Psoas muscle (tissue), 8 donors: ENCODE measurements around the gene MGAT4B. TPM values are rescaled to one million over a fixed set of nuclear protein-coding genes. Genes with fewer than 3 reads are reported as not detected.

ENCODE experiments used
- ATAC-seq, 4 donors: fragments of 200-7000 bp; cut with Tn5 transposase; one replicate each; pipeline ENCODE4 v1.9.1; 2020; ENCODE audit warnings: moderate library complexity in 3 of 4, mild to moderate bottlenecking in 2 of 4
- DNase-seq, 2 donors: peaks; one replicate each; pipeline ENCODE4 v3.0.0-alpha.2; 2020
- H3K27ac ChIP-seq: fragments of 200-600 bp; one replicate; pipeline ENCODE4 v1.8.0; 2022
- H3K27me3 ChIP-seq, 3 donors: fragments of 200-600 bp in 1 of 3; one replicate each; pipeline versions ENCODE4 v1.6.1 to v1.8.0; 2013 to 2022; ENCODE audit warnings: low read length in 2 of 3, mild to moderate bottlenecking in 2 of 3, moderate library complexity in 1 of 3; ENCODE audit not compliant: insufficient read depth in 3 of 3
- H3K36me3 ChIP-seq, 2 donors: fragments of 200-600 bp in 1 of 2; one replicate each; pipeline versions ENCODE4 v1.6.1 to v1.8.0; 2013 to 2022; ENCODE audit warnings: low read depth in 1 of 2, mild to moderate bottlenecking in 1 of 2, moderate library complexity in 1 of 2; ENCODE audit not compliant: insufficient read depth in 1 of 2
- H3K4me1 ChIP-seq: fragments of 200-600 bp; one replicate; pipeline ENCODE4 v1.8.0; 2022
- H3K4me3 ChIP-seq: fragments of 200-600 bp; one replicate; pipeline ENCODE4 v1.8.0; 2022; ENCODE audit warnings: mild to moderate bottlenecking
- H3K9me3 ChIP-seq: fragments of 200-600 bp; one replicate; pipeline ENCODE4 v1.8.0; 2022
- CTCF ChIP-seq: fragments of 200-600 bp; IDR thresholded peaks from one replicate; pipeline ENCODE4 v1.8.0; 2022; ENCODE audit warnings: antibody characterized with exemption
- WGBS, 3 donors: extraction: QIAGEN DNeasy Blood & Tissue Kit; methylation state at CpG; one replicate each; pipeline versions ENCODE4 v1.1.6 to v1.1.7; 2013; 5-methylcytosine and 5-hydroxymethylcytosine counted together
- intact Hi-C, 2 donors: fragments of 100-400 bp; cut with DNase I; formaldehyde crosslinking; loops; one replicate each; pipeline versions ENCODE4 v1.11.0 to v1.14.2; 2022
- polyA plus RNA-seq, 3 donors: library from polyadenylated mRNA; stranded (reverse); fragments of 200-250 nt; gene quantifications; one replicate each; pipeline ENCODE4 v1.2.3, GENCODE V29; 2013
- total RNA-seq, 4 donors: library from RNA; stranded (reverse); fragmentation: NEBNext Ultra II Directional in 2 of 4; extraction: Animal tissue kit (Norgen Biotek cat#: 25700) in 2 of 4; gene quantifications; one replicate each; pipeline versions ENCODE4 v1.2.1 to v1.2.4, GENCODE V29; 2021 to 2023
- donor health status: healthy with polysubstance abuse.
- donor health status: DM: no; HTN: no; CAD: no; lungs with moderate emphysema.
- donor health status: Bipolar disorder and iron deficiency.
- donor health status: healthy.
- donor health status: DM: yes; HTN: yes; CAD: no.
- donor health status: DM: no; HTN: no; CAD: no.
- donor health status: DM: no; HTN: no; CAD: no.
- donor health status: DM: yes; HTN: yes; CAD: no.

Gene MGAT4B
- total and polyA plus RNA-seq, 7 donors, result 29.3 to 136 (median 55.5) TPM

GRCh38 chr5:179832039-179832745, 25.5 kb upstream of the MGAT4B start:
- Histone ChIP-seq H3K27ac (peak overlapping the region; percentile 63), H3K9me3 (no peaks in the 10 kb centered on the region), H3K4me3 (no peak overlapping the region), H3K36me3 (peaks cover 15 to 92% of the 10 kb centered on the region in 2 donors), H3K27me3 (no peaks in the 10 kb centered on the region), H3K4me1 (peaks cover 60% of the 10 kb centered on the region)
- DNase-seq (no peak), ATAC-seq (peak; percentile 9 to 38 (median 19))
- 85 to 89% (median 87%) methylated on average over 20 of the region's 20 CpGs for WGBS, 3 donors
- intact Hi-C loops, result no loop called here
- no peak for TF ChIP-seq CTCF

DNA sequence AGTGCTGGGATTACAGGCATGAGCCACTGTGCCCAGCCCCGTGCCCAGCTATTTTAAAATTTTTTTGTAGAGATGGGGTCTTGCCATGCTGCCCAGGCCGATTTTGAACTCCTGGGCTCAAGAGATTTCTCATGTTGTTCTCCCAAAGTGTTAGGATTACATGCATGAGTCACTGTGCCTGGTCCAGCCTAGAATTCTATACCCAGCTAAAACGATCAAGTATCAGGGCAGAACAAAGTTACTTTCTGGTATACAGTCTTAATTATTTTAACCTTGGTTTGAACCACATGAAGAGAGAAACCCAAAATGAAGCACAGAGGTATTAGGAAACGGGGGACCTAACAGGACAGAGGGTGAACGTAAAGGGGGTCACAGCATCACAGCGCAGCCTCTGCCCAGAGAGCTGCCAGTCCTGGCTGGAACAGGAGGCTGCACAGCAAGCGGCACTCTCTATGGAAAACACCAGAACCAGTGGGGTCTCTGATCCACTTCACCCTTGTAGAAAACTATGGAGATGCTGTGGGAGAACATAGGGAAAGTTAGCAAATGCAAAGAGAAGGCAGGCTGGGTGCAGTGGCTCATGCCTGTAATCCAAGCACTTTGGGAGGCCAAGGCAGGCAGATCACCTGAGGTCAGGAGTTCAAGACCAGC, 24.3 kb upstream of the MGAT4B start:
- Histone ChIP-seq H3K36me3 (peaks cover 14 to 92% of the 10 kb centered on the region in 2 donors), H3K27me3 (no peaks in the 10 kb centered on the region), H3K27ac (peak overlapping the region; percentile 63), H3K4me3 (no peak overlapping the region), H3K4me1 (peaks cover 64% of the 10 kb centered on the region), H3K9me3 (no peaks in the 10 kb centered on the region)
- no peak for DNase-seq
- 87 to 92% (median 91%) methylated on average over 7 of the region's 7 CpGs for WGBS, 3 donors
- no peak for ATAC-seq
- intact Hi-C loops, result no loop called here
- no peak for TF ChIP-seq CTCF

GRCh38 chr5:179829732-179830435, 23.2 kb upstream of the MGAT4B start:
- H3K36me3 ChIP-seq, result peaks cover 16 to 93% of the 10 kb centered on the region in 2 donors
- peaks cover 73% of the 10 kb centered on the region for H3K4me1 ChIP-seq
- intact Hi-C loops, result no loop called here
- no peaks in the 10 kb centered on the region for H3K27me3 ChIP-seq
- H3K4me3 ChIP-seq, result no peak overlapping the region
- DNase-seq (no peak), ATAC-seq (no peak)
- TF ChIP-seq CTCF, result no peak
- peak overlapping the region; percentile 63 for H3K27ac ChIP-seq
- 70 to 86% (median 75%) methylated on average over 7 of the region's 7 CpGs for WGBS, 3 donors
- H3K9me3 ChIP-seq, result no peaks in the 10 kb centered on the region

GRCh38 chr5:179828756-179829421, 22.2 kb upstream of the MGAT4B start:
- Histone ChIP-seq H3K4me3 (no peak overlapping the region), H3K9me3 (no peaks in the 10 kb centered on the region), H3K36me3 (peaks cover 19 to 100% of the 10 kb centered on the region in 2 donors), H3K4me1 (peaks cover 83% of the 10 kb centered on the region), H3K27ac (peak overlapping the region; percentile 63), H3K27me3 (no peaks in the 10 kb centered on the region)
- WGBS, 3 donors, result 91 to 93% (median 93%) methylated on average over 3 of the region's 3 CpGs
- ATAC-seq (no peak), DNase-seq (no peak)
- intact Hi-C loops, result no loop called here
- TF ChIP-seq CTCF, result no peak
